ENCODE data around the gene C1QTNF3. TPM values are rescaled to one million over a fixed set of nuclear protein-coding genes. Genes with fewer than 3 reads are reported as not detected.
"Not testable (repeated sequence)": the region's sequence is repeated elsewhere in the genome, so short reads cannot be mapped to it uniquely, and the experiment has no call there.

C1QTNF3 gene
- 1 to 10 TPM; 1.5 to 1.8 TPM for total RNA-seq

GRCh38 chr5:34043099-34043876, at the start of gene C1QTNF3:
Gene C1QTNF3 (minus strand): TSS chr5:34043213. CDS start chr5:34043125, 88 bp downstream.
- Mint-ChIP-seq H3K4me3 (no peak within 1 kb of the TSS), H3K27ac (no peak within 1 kb of the TSS), H3K9me3 (no peaks in the 10 kb centered on the region), H3K36me3 (peaks cover 1% of the 10 kb centered on the region), H3K27me3 (no peaks in the 10 kb centered on the region), H3K4me1 (no peaks in the 10 kb centered on the region)
- DNase-seq, result no peak

GRCh38 chr5:34091039-34091438, 48.0 kb upstream of the C1QTNF3 start:
- not testable (repeated sequence) for H3K27ac Mint-ChIP-seq, DNase-seq, H3K4me1 Mint-ChIP-seq, H3K9me3 Mint-ChIP-seq, H3K27me3 Mint-ChIP-seq, H3K4me3 Mint-ChIP-seq, H3K36me3 Mint-ChIP-seq

- not testable (repeated sequence) for H3K9me3 Mint-ChIP-seq, H3K4me3 Mint-ChIP-seq, DNase-seq, H3K27me3 Mint-ChIP-seq, H3K36me3 Mint-ChIP-seq, H3K27ac Mint-ChIP-seq, H3K4me1 Mint-ChIP-seq
Measured at GRCh38 chr5:34089802-34090201, 46.8 kb upstream of the C1QTNF3 start.

GRCh38 chr5:34087728-34088127, 44.7 kb upstream of the C1QTNF3 start:
- H3K27me3 Mint-ChIP-seq, H3K9me3 Mint-ChIP-seq, H3K36me3 Mint-ChIP-seq, H3K27ac Mint-ChIP-seq, H3K4me1 Mint-ChIP-seq, DNase-seq, H3K4me3 Mint-ChIP-seq: not testable (repeated sequence)

GRCh38 chr5:34083898-34084297, 40.9 kb upstream of the C1QTNF3 start:
- H3K27me3 Mint-ChIP-seq, DNase-seq, H3K27ac Mint-ChIP-seq, H3K4me1 Mint-ChIP-seq, H3K36me3 Mint-ChIP-seq, H3K9me3 Mint-ChIP-seq, H3K4me3 Mint-ChIP-seq: not testable (repeated sequence)

- H3K27ac Mint-ChIP-seq, H3K9me3 Mint-ChIP-seq, H3K36me3 Mint-ChIP-seq, H3K27me3 Mint-ChIP-seq, DNase-seq, H3K4me3 Mint-ChIP-seq, H3K4me1 Mint-ChIP-seq: not testable (repeated sequence)
Measured at GRCh38 chr5:34079505-34079904, 36.5 kb upstream of the C1QTNF3 start.

- not testable (repeated sequence) for H3K4me3 Mint-ChIP-seq, H3K36me3 Mint-ChIP-seq, H3K27ac Mint-ChIP-seq, H3K27me3 Mint-ChIP-seq, H3K9me3 Mint-ChIP-seq, H3K4me1 Mint-ChIP-seq, DNase-seq
Measured at GRCh38 chr5:34077636-34078035, 34.6 kb upstream of the C1QTNF3 start.

- not testable (repeated sequence) for H3K9me3 Mint-ChIP-seq, H3K27ac Mint-ChIP-seq, H3K27me3 Mint-ChIP-seq, H3K4me1 Mint-ChIP-seq, DNase-seq, H3K36me3 Mint-ChIP-seq, H3K4me3 Mint-ChIP-seq
Measured at GRCh38 chr5:34076719-34077364, 33.8 kb upstream of the C1QTNF3 start.

- not testable (repeated sequence) for H3K4me3 Mint-ChIP-seq, H3K4me1 Mint-ChIP-seq, H3K27me3 Mint-ChIP-seq, H3K27ac Mint-ChIP-seq, DNase-seq, H3K36me3 Mint-ChIP-seq, H3K9me3 Mint-ChIP-seq
Measured at GRCh38 chr5:34074472-34074871, 31.5 kb upstream of the C1QTNF3 start.

- H3K4me1 Mint-ChIP-seq, DNase-seq, H3K36me3 Mint-ChIP-seq, H3K4me3 Mint-ChIP-seq, H3K27ac Mint-ChIP-seq, H3K27me3 Mint-ChIP-seq, H3K9me3 Mint-ChIP-seq: not testable (repeated sequence)
Measured at GRCh38 chr5:34074071-34074470, 31.1 kb upstream of the C1QTNF3 start.

- H3K36me3 Mint-ChIP-seq, H3K9me3 Mint-ChIP-seq, H3K27me3 Mint-ChIP-seq, H3K4me3 Mint-ChIP-seq, H3K27ac Mint-ChIP-seq, DNase-seq, H3K4me1 Mint-ChIP-seq: not testable (repeated sequence)
Measured at GRCh38 chr5:34070626-34071025, 27.6 kb upstream of the C1QTNF3 start.

GRCh38 chr5:34064656-34065055, 21.6 kb upstream of the C1QTNF3 start:
- no peak overlapping the region for H3K4me3 Mint-ChIP-seq
- no peak overlapping the region for H3K27ac Mint-ChIP-seq
- no peaks in the 10 kb centered on the region for H3K9me3 Mint-ChIP-seq
- peaks cover 37% of the 10 kb centered on the region for H3K36me3 Mint-ChIP-seq
- no peaks in the 10 kb centered on the region for H3K4me1 Mint-ChIP-seq
- no peaks in the 10 kb centered on the region for H3K27me3 Mint-ChIP-seq
- no peak for DNase-seq

GRCh38 chr5:34062419-34062818, 19.4 kb upstream of the C1QTNF3 start:
- DNase-seq, result no peak
- no peaks in the 10 kb centered on the region for H3K4me1 Mint-ChIP-seq
- H3K4me3 Mint-ChIP-seq, result no peak overlapping the region
- peaks cover 38% of the 10 kb centered on the region for H3K36me3 Mint-ChIP-seq
- H3K9me3 Mint-ChIP-seq, result no peaks in the 10 kb centered on the region
- H3K27ac Mint-ChIP-seq, result no peak overlapping the region
- H3K27me3 Mint-ChIP-seq, result no peaks in the 10 kb centered on the region

GRCh38 chr5:34061993-34062392, 19.0 kb upstream of the C1QTNF3 start:
- no peak for DNase-seq
- Mint-ChIP-seq H3K27me3 (no peaks in the 10 kb centered on the region), H3K9me3 (no peaks in the 10 kb centered on the region), H3K4me3 (no peak overlapping the region), H3K36me3 (peaks cover 34% of the 10 kb centered on the region), H3K27ac (no peak overlapping the region), H3K4me1 (no peaks in the 10 kb centered on the region)

GRCh38 chr5:34059977-34060376, 17.0 kb upstream of the C1QTNF3 start:
- Mint-ChIP-seq H3K27me3 (no peaks in the 10 kb centered on the region), H3K4me1 (no peaks in the 10 kb centered on the region)
- DNase-seq, result no peak

GRCh38 chr5:34058532-34058931, 15.5 kb upstream of the C1QTNF3 start:
- Mint-ChIP-seq H3K4me3 (no peak overlapping the region), H3K27me3 (no peaks in the 10 kb centered on the region), H3K9me3 (no peaks in the 10 kb centered on the region), H3K4me1 (no peaks in the 10 kb centered on the region), H3K36me3 (peaks cover 15% of the 10 kb centered on the region), H3K27ac (no peak overlapping the region)
- DNase-seq, result no peak

More at GRCh38 chr5:34059977-34060376, 17.0 kb upstream of the C1QTNF3 start:
- peaks cover 26% of the 10 kb centered on the region for H3K36me3 Mint-ChIP-seq
- no peak overlapping the region for H3K4me3 Mint-ChIP-seq
- H3K27ac Mint-ChIP-seq, result no peak overlapping the region
- no peaks in the 10 kb centered on the region for H3K9me3 Mint-ChIP-seq

Data from activated naive CD8-positive, alpha-beta T cell treated with anti-CD3 and anti-CD28 coated beads for 36 hours (primary cell).